H1 (cell line): ENCODE results near the gene TACC2. TPM values are rescaled to one million over a fixed set of nuclear protein-coding genes. Genes with fewer than 3 reads are reported as not detected.

ENCODE experiments used
- CTCF ChIA-PET: fragments of 300-600 bp; sonication (Branson Sonifier 250); formaldehyde crosslinking; loops from one replicate; lab custom pipeline; 2021; ENCODE audit not compliant: partially characterized antibody; lab: Charles Lee
- POLR2A ChIA-PET: fragments of 300-600 bp; sonication (Branson Sonifier 250); formaldehyde crosslinking; loops from one replicate; lab custom pipeline; 2021; ENCODE audit warnings: inconsistent platforms; ENCODE audit not compliant: partially characterized antibody; lab: Charles Lee
- DNase-seq, 2 experiments: peaks; one replicate each; pipeline versions ENCODE4 v3.0.0 to v3.0.0-alpha.2; 2010 to 2022; ENCODE audit warnings: low spot score in 2 of 2, low read depth in 1 of 2, mixed read lengths in 1 of 2
- FAIRE-seq: peaks from 2 replicates; lab custom pipeline; 2011; peaks lifted over from hg19 to GRCh38; lab: Jason Lieb, UNC
- H2AFZ ChIP-seq: 2 replicates; pipeline ENCODE4 v1.8.1; 2012; ENCODE audit warnings: low read length, inconsistent platforms
- H2AK5ac ChIP-seq: 2 replicates; pipeline ENCODE4 v1.6.1; 2013; ENCODE audit warnings: low read depth, low read length
- H2BK120ac ChIP-seq: replicated peaks from 2 replicates; pipeline ENCODE3; 2013; ENCODE audit warnings: low read depth, low read length, inconsistent platforms
- H2BK12ac ChIP-seq: 2 replicates; pipeline ENCODE4 v1.6.1; 2013; ENCODE audit warnings: low read depth, low read length
- H2BK15ac ChIP-seq: 2 replicates; pipeline ENCODE4 v1.6.1; 2013; ENCODE audit warnings: low read length
- H2BK20ac ChIP-seq: 2 replicates; pipeline ENCODE4 v1.6.1; 2013; ENCODE audit warnings: low read length
- H2BK5ac ChIP-seq: 2 replicates; pipeline ENCODE4 v1.6.1; 2013; ENCODE audit warnings: low read depth, low read length
- H3K14ac ChIP-seq: 2 replicates; pipeline ENCODE4 v1.6.1; 2013; ENCODE audit warnings: inconsistent platforms; ENCODE audit not compliant: insufficient read length
- H3K18ac ChIP-seq: 2 replicates; pipeline ENCODE4 v1.6.1; 2013; ENCODE audit warnings: low read length; ENCODE audit errors: extremely low read depth
- H3K23ac ChIP-seq: 2 replicates; pipeline ENCODE4 v1.6.1; 2013; ENCODE audit warnings: inconsistent platforms; ENCODE audit not compliant: insufficient read length
- H3K23me2 ChIP-seq: 2 replicates; pipeline ENCODE4 v1.6.1; 2013; ENCODE audit warnings: low read depth, low read length
- H3K27ac ChIP-seq: 2 replicates; pipeline ENCODE4 v1.6.1; 2011; ENCODE audit warnings: low read depth, low read length, inconsistent platforms
- H3K27me3 ChIP-seq, 4 experiments: replicated peaks in 1 of 4; 1 replicate in 1 of 4; 2 replicates in 3 of 4; pipeline versions ENCODE4 v1.6.1 to v1.8.1; 2011 to 2013; ENCODE audit warnings: low read length in 3 of 4, mild to moderate bottlenecking in 3 of 4, inconsistent platforms in 2 of 4, mixed read lengths in 2 of 4, moderate library complexity in 1 of 4; ENCODE audit not compliant: control insufficient read depth in 3 of 4, insufficient read depth in 3 of 4; ENCODE audit errors: extremely low read depth in 1 of 4
- H3K36me3 ChIP-seq, 4 experiments: 2 replicates each; pipeline versions ENCODE4 v1.6.1 to v1.8.1; 2011 to 2013; ENCODE audit warnings: mild to moderate bottlenecking in 4 of 4, low read length in 3 of 4, moderate library complexity in 2 of 4, control low read depth in 1 of 4, inconsistent platforms in 1 of 4; ENCODE audit not compliant: insufficient read depth in 4 of 4, control insufficient read depth in 2 of 4
- H3K4ac ChIP-seq: replicated peaks from 2 replicates; pipeline ENCODE3; 2013; ENCODE audit warnings: low read length, low read depth, mixed read lengths, inconsistent platforms; ENCODE audit not compliant: insufficient read length
- H3K4me1 ChIP-seq, 4 experiments: replicated peaks in 1 of 4; 1 replicate in 1 of 4; 2 replicates in 3 of 4; pipeline versions ENCODE4 v1.6.1 to v1.8.1; 2011 to 2013; ENCODE audit warnings: low read length in 3 of 4, inconsistent platforms in 2 of 4, mixed read lengths in 1 of 4; ENCODE audit not compliant: insufficient read depth in 4 of 4, control insufficient read depth in 3 of 4
- H3K4me2 ChIP-seq, 2 experiments: 2 replicates each; pipeline versions ENCODE4 v1.6.1 to v1.8.1; 2011 to 2013; ENCODE audit warnings: low read depth in 2 of 2, low read length in 2 of 2, control low read depth in 1 of 2, inconsistent platforms in 1 of 2, mild to moderate bottlenecking in 1 of 2; ENCODE audit not compliant: insufficient read depth in 1 of 2
- H3K4me3 ChIP-seq, 4 experiments: fragments of 200-600, 300-600 bp in 1 of 4; sonication (generic), shearing (Covaris generic), sonication (Bioruptor Twin) in 1 of 4; 2 replicates each; pipeline versions ENCODE4 v1.5.1 to v1.8.1; 2011 to 2016; ENCODE audit warnings: low read length in 4 of 4, low read depth in 3 of 4, control low read depth in 2 of 4, inconsistent platforms in 2 of 4, mild to moderate bottlenecking in 2 of 4, mixed read lengths in 1 of 4, moderate library complexity in 1 of 4; ENCODE audit not compliant: insufficient read depth in 2 of 4; ENCODE audit errors: extremely low read depth in 1 of 4
- H3K56ac ChIP-seq: replicated peaks from 2 replicates; pipeline ENCODE3; 2013; ENCODE audit warnings: low read depth, mild to moderate bottlenecking, mixed read lengths, low read length, inconsistent platforms; ENCODE audit not compliant: insufficient read length
- H3K79me1 ChIP-seq: 2 replicates; pipeline ENCODE4 v1.6.1; 2013; ENCODE audit warnings: low read depth, low read length, control low read depth
- H3K79me2 ChIP-seq, 2 experiments: 2 replicates each; pipeline versions ENCODE4 v1.6.1 to v1.8.1; 2012 to 2013; ENCODE audit warnings: low read length in 2 of 2, mild to moderate bottlenecking in 2 of 2, inconsistent platforms in 1 of 2; ENCODE audit not compliant: insufficient read depth in 2 of 2, control insufficient read depth in 1 of 2
- H3K9ac ChIP-seq, 4 experiments: replicated peaks in 1 of 4; 1 replicate in 1 of 4; 2 replicates in 3 of 4; pipeline versions ENCODE4 v1.6.1 to v1.8.1; 2011 to 2013; ENCODE audit warnings: low read depth in 3 of 4, low read length in 3 of 4, control low read depth in 2 of 4, mild to moderate bottlenecking in 2 of 4, moderate library complexity in 2 of 4, inconsistent platforms in 1 of 4; ENCODE audit errors: extremely low read depth in 1 of 4
- H3K9me3 ChIP-seq, 2 experiments: 2 replicates each; pipeline versions ENCODE4 v1.6.1 to v1.8.1; 2012 to 2013; ENCODE audit warnings: mild to moderate bottlenecking in 2 of 2, moderate library complexity in 2 of 2, control low read depth in 1 of 2, inconsistent platforms in 1 of 2, low read depth in 1 of 2, low read length in 1 of 2, mixed read lengths in 1 of 2; ENCODE audit not compliant: insufficient read depth in 2 of 2
- H4K20me1 ChIP-seq, 2 experiments: replicated peaks in 1 of 2; 2 replicates each; pipeline versions ENCODE3 to v1.8.1; 2011 to 2013; ENCODE audit warnings: inconsistent platforms in 2 of 2, low read length in 2 of 2, mild to moderate bottlenecking in 1 of 2; ENCODE audit not compliant: insufficient read depth in 2 of 2, control insufficient read depth in 1 of 2
- H4K5ac ChIP-seq: 2 replicates; pipeline ENCODE4 v1.6.1; 2013; ENCODE audit warnings: low read length, low read depth, mixed read lengths, inconsistent platforms; ENCODE audit not compliant: insufficient read length
- H4K8ac ChIP-seq: 2 replicates; pipeline ENCODE4 v1.8.0; 2013; ENCODE audit warnings: mild to moderate bottlenecking, moderate library complexity, low read length, inconsistent platforms; ENCODE audit not compliant: insufficient read depth; ENCODE audit errors: extremely low read depth
- H4K91ac ChIP-seq: replicated peaks from 2 replicates; pipeline ENCODE3; 2013; ENCODE audit warnings: low read length, mixed read lengths, inconsistent platforms; ENCODE audit not compliant: insufficient read length
- BCL11A ChIP-seq, 2 experiments: IDR thresholded peaks; one replicate each; pipeline ENCODE4 v1.6.1; 2011; ENCODE audit warnings: low read depth in 2 of 2, low read length in 2 of 2, mild to moderate bottlenecking in 2 of 2
- SP1 ChIP-seq: IDR thresholded peaks from 2 replicates; pipeline ENCODE4 v1.6.1; 2011; ENCODE audit warnings: low read depth, low read length
- TAF1 ChIP-seq: IDR thresholded peaks from 2 replicates; pipeline ENCODE4 v1.6.1; 2011; ENCODE audit warnings: mild to moderate bottlenecking, low read depth, low read length
- WGBS, 2 experiments: shearing (Covaris generic) in 1 of 2; methylation state at CpG; one replicate each; pipeline versions ENCODE4 v1.1.6 to v1.1.7; 2013 to 2015; ENCODE audit warnings: low lambda C conversion rate in 2 of 2, mixed read lengths in 2 of 2, inconsistent platforms in 1 of 2, low coverage in 1 of 2, missing lambda C conversion rate in 1 of 2; ENCODE audit not compliant: insufficient replicate concordance in 2 of 2, insufficient coverage in 1 of 2, insufficient read length in 1 of 2; ENCODE audit errors: extremely low coverage in 1 of 2, missing lambda C conversion rate in 1 of 2; 5-methylcytosine and 5-hydroxymethylcytosine counted together
- polyA plus RNA-seq, 7 experiments: library from polyadenylated mRNA; depleted of rRNA in 3 of 7; stranded (reverse) in 5 of 7; unstranded in 2 of 7; fragments of >200 nt in 5 of 7; fragments of 200-250 nt in 2 of 7; gene quantifications; 1 replicate in 5 of 7; 2 replicates in 1 of 7; 4 replicates in 1 of 7; pipeline versions ENCODE4 v1.2.1 to v1.2.3, GENCODE V29; 2011 to 2013; ENCODE audit warnings: missing spikeins in 2 of 7, mixed read lengths in 2 of 7
- total RNA-seq: library from RNA; stranded (reverse); fragmentation: NEBNext Ultra II Directional; extraction: Animal tissue kit (Norgen Biotek cat#: 25700); gene quantifications from 2 replicates; pipeline ENCODE4 v1.2.1, GENCODE V29; 2021
- TF ChIP-seq, protein P1 (sequence below): IDR thresholded peaks from 2 replicates; pipeline ENCODE4 v1.6.1; 2011; ENCODE audit warnings: low read depth, mild to moderate bottlenecking, low read length; ENCODE audit not compliant: insufficient read depth

TACC2 gene
- total and polyA plus RNA-seq, 2 of the 8 experiments (the other 6 are each of a cell fraction or from before 2014, with no cell fraction given): 21.2 to 46.6 TPM

DNA sequence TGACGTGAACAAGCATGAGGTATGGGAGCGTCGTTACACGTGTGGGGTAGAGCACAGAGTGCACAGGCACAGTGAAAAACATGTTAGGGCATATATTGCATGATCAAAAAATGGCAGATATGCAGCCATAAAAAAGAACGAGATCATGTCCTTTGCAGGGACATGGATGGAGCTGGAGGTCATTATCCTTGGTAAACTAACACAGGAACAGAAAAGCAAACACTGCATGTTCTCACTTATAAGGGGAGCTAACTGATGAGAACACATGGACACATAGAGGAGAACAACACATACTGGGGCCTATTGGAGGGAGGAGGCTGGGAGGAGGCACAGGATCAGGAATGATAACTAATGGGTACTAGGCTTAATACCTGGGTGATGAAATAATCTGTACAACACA, 66.3 kb downstream of the TACC2 start:
- DNase-seq (no peak), FAIRE-seq (no peak)
- no peak overlapping the region for H2BK5ac ChIP-seq
- no peak overlapping the region for H3K18ac ChIP-seq
- no peak overlapping the region for H3K23ac ChIP-seq
- no peak overlapping the region for H4K91ac ChIP-seq
- no peak overlapping the region for H2AK5ac ChIP-seq
- H2BK120ac ChIP-seq: no peak overlapping the region
- no peaks in the 10 kb centered on the region for H3K9me3 ChIP-seq
- no peaks in the 10 kb centered on the region for H3K23me2 ChIP-seq
- ChIA-PET CTCF (interaction anchor here (0.6 to 3.6 kb wide), 30 partner anchors 8 to 229 kb away, joined by 3 to 17 read pairs (median 4); partner anchors contain the start of gene NSMCE4A), POLR2A (interaction anchor here (0.8 to 1.1 kb wide), 2 partner anchors 57 to 68 kb away, joined by 3 read pairs; no protein-coding TSS in a partner anchor)
- 90% methylated on average over 5 of the region's 5 CpGs; no CpG with 5 or more reads in 1 of the 2 experiments for WGBS, 2 experiments
- no peak overlapping the region for H4K5ac ChIP-seq
- no peak overlapping the region for H3K9ac ChIP-seq
- no peak overlapping the region for H3K4me2 ChIP-seq
- H3K14ac ChIP-seq: no peak overlapping the region
- no peaks in the 10 kb centered on the region; a peak in 1 of 7 replicates for H3K27me3 ChIP-seq
- H3K27ac ChIP-seq: no peak overlapping the region
- H3K4me3 ChIP-seq: no peak overlapping the region
- no peaks in the 10 kb centered on the region for H3K79me2 ChIP-seq
- no peak overlapping the region for H3K56ac ChIP-seq
- H4K20me1 ChIP-seq: no peaks in the 10 kb centered on the region
- no peak overlapping the region for H3K4ac ChIP-seq
- no peaks in the 10 kb centered on the region; a peak in 1 of 8 replicates for H3K36me3 ChIP-seq
- no peaks in the 10 kb centered on the region for H3K79me1 ChIP-seq
- no peak overlapping the region for H2BK20ac ChIP-seq
- H4K8ac ChIP-seq: no peak overlapping the region
- no peak overlapping the region for H2AFZ ChIP-seq
- H3K4me1 ChIP-seq: peaks cover 0 to 6% (median 2%) of the 10 kb centered on the region in 4 experiments; a peak in 3 of 7 replicates
- no peak overlapping the region for H2BK15ac ChIP-seq
- H2BK12ac ChIP-seq: no peak overlapping the region
- TF ChIP-seq SP1: no peak
- no peak for TF ChIP-seq BCL11A (IDR thresholded peaks at IDR 0.05; ENCODE audit: low read depth in 2 of 2, low read length in 2 of 2)
- TF ChIP-seq, protein P1, sequence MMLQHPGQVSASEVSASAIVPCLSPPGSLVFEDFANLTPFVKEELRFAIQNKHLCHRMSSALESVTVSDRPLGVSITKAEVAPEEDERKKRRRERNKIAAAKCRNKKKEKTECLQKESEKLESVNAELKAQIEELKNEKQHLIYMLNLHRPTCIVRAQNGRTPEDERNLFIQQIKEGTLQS: no peak
- TF ChIP-seq TAF1: no peak
